NCI-H748 (cell line): Measurements from ENCODE around the gene CFAP43.

Source experiments
- DNase-seq: peaks from one replicate; lab custom pipeline; 2025; ENCODE audit not compliant: unreplicated experiment; lab: John Stamatoyannopoulos, UW

Gene CFAP43

GRCh38 chr10:104231784-104232612, at the start of gene CFAP43:
Gene CFAP43 (minus strand): TSS chr10:104232364. CDS start chr10:104232246, 118 bp downstream.
- DNase-seq, result peak; percentile 96

- DNase-seq, result peak; percentile 72
Measured at GRCh38 chr10:104281694-104282093, 49.5 kb upstream of the CFAP43 start.

GRCh38 chr10:104279550-104280259, 47.5 kb upstream of the CFAP43 start:
- no peak for DNase-seq

GRCh38 chr10:104277785-104278184, 45.6 kb upstream of the CFAP43 start:
- peak; percentile 71 for DNase-seq

- no peak for DNase-seq
Measured at GRCh38 chr10:104276192-104276591, 44.0 kb upstream of the CFAP43 start.

GRCh38 chr10:104274762-104275721, 42.9 kb upstream of the CFAP43 start:
- DNase-seq, result peak; percentile 46

GRCh38 chr10:104273899-104274575, 41.9 kb upstream of the CFAP43 start:
- DNase-seq, result no peak

- no peak for DNase-seq
Measured at GRCh38 chr10:104273286-104273685, 41.1 kb upstream of the CFAP43 start.

- peak; percentile 98 for DNase-seq
Measured at GRCh38 chr10:104268713-104269645, 36.8 kb upstream of the CFAP43 start, which contains the start of gene GSTO2. Gene GSTO2 (plus strand): TSS chr10:104269184. CDS start chr10:104274916, 5,732 bp downstream.

- no peak for DNase-seq
Measured at GRCh38 chr10:104268405-104268712, 36.2 kb upstream of the CFAP43 start.

- no peak for DNase-seq
Measured at GRCh38 chr10:104267721-104268404, 35.7 kb upstream of the CFAP43 start.

GRCh38 chr10:104264783-104265182, 32.6 kb upstream of the CFAP43 start:
- no peak for DNase-seq

- no peak for DNase-seq
Measured at GRCh38 chr10:104262055-104262454, 29.9 kb upstream of the CFAP43 start.

GRCh38 chr10:104260775-104261115, 28.6 kb upstream of the CFAP43 start:
- no peak for DNase-seq

GRCh38 chr10:104259999-104260774, 28.0 kb upstream of the CFAP43 start:
- DNase-seq, result no peak

- DNase-seq, result no peak
Measured at GRCh38 chr10:104259456-104259855, 27.3 kb upstream of the CFAP43 start.

GRCh38 chr10:104258209-104258608, 26.0 kb upstream of the CFAP43 start:
- no peak for DNase-seq

- no peak for DNase-seq
Measured at GRCh38 chr10:104257235-104257634, 25.1 kb upstream of the CFAP43 start.
